Mesenchymal stem cell (in vitro differentiated cells and primary cell): Measurements from ENCODE around the gene MED27.

Experiments used
- DNase-seq: peaks from one replicate; pipeline ENCODE4 v3.0.0-alpha.2; 2013
- H2AFZ ChIP-seq: one replicate; pipeline ENCODE4 v1.6.1; 2013; ENCODE audit warnings: low read depth, mild to moderate bottlenecking, control low read depth, inconsistent platforms, low read length, moderate library complexity
- H2AK5ac ChIP-seq: 2 replicates; pipeline ENCODE4 v1.6.1; 2013; ENCODE audit warnings: low read length, moderate library complexity, mild to moderate bottlenecking, inconsistent platforms; ENCODE audit not compliant: severe bottlenecking
- H2BK120ac ChIP-seq: one replicate; pipeline ENCODE4 v1.6.1; 2013; ENCODE audit warnings: low read depth, mild to moderate bottlenecking, inconsistent platforms, low read length, moderate library complexity
- H2BK12ac ChIP-seq, 2 experiments: one replicate each; pipeline ENCODE4 v1.6.1; 2013; ENCODE audit warnings: inconsistent platforms in 2 of 2, low read length in 2 of 2, mild to moderate bottlenecking in 2 of 2, moderate library complexity in 2 of 2, control low read depth in 1 of 2
- H2BK15ac ChIP-seq: one replicate; pipeline ENCODE4 v1.6.1; 2013; ENCODE audit warnings: mild to moderate bottlenecking, low read depth, inconsistent platforms; ENCODE audit not compliant: poor library complexity, severe bottlenecking
- H2BK5ac ChIP-seq: 2 replicates; pipeline ENCODE4 v1.6.1; 2013; ENCODE audit warnings: low read depth, mild to moderate bottlenecking, low read length, control low read depth, inconsistent platforms; ENCODE audit not compliant: poor library complexity, severe bottlenecking
- H3K14ac ChIP-seq, 2 experiments: one replicate each; pipeline ENCODE4 v1.6.1; 2013; ENCODE audit warnings: inconsistent platforms in 2 of 2, low read length in 2 of 2, control low read depth in 1 of 2, mild to moderate bottlenecking in 1 of 2, moderate library complexity in 1 of 2
- H3K18ac ChIP-seq, 2 experiments: one replicate each; pipeline ENCODE4 v1.6.1; 2013; ENCODE audit warnings: inconsistent platforms in 2 of 2, low read length in 2 of 2, control low read depth in 1 of 2, low read depth in 1 of 2, mild to moderate bottlenecking in 1 of 2
- H3K23ac ChIP-seq, 2 experiments: one replicate each; pipeline ENCODE4 v1.6.1; 2013; ENCODE audit warnings: inconsistent platforms in 2 of 2, low read length in 2 of 2, mild to moderate bottlenecking in 2 of 2, moderate library complexity in 2 of 2, control low read depth in 1 of 2
- H3K27ac ChIP-seq: 2 replicates; pipeline ENCODE4 v1.5.1; 2013; ENCODE audit warnings: mild to moderate bottlenecking, moderate library complexity, low read length, control low read depth, inconsistent platforms; ENCODE audit not compliant: poor library complexity, severe bottlenecking
- H3K27me3 ChIP-seq, 2 experiments: 2 replicates each; pipeline versions ENCODE4 v1.6.1 to v1.7.0; 2013; ENCODE audit warnings: low read length in 2 of 2, mild to moderate bottlenecking in 2 of 2, moderate library complexity in 2 of 2, control low read depth in 1 of 2, inconsistent platforms in 1 of 2; ENCODE audit not compliant: control insufficient read depth in 1 of 2, insufficient read depth in 1 of 2
- H3K36me3 ChIP-seq, 2 experiments: 2 replicates each; pipeline versions ENCODE4 v1.6.1 to v1.7.0; 2013; ENCODE audit warnings: low read length in 2 of 2, control low read depth in 1 of 2, inconsistent platforms in 1 of 2, low read depth in 1 of 2, mild to moderate bottlenecking in 1 of 2; ENCODE audit not compliant: insufficient read depth in 2 of 2, control insufficient read depth in 1 of 2
- H3K4ac ChIP-seq, 2 experiments: one replicate each; pipeline ENCODE4 v1.6.1; 2013; ENCODE audit warnings: inconsistent platforms in 2 of 2, low read length in 2 of 2, mild to moderate bottlenecking in 2 of 2, moderate library complexity in 2 of 2, control low read depth in 1 of 2, low read depth in 1 of 2
- H3K4me1 ChIP-seq: 2 replicates; pipeline ENCODE4 v1.6.1; 2013; ENCODE audit warnings: low read depth, low read length, control low read depth; ENCODE audit not compliant: control insufficient read depth, insufficient read depth
- H3K4me2 ChIP-seq: 2 replicates; pipeline ENCODE4 v1.6.1; 2013; ENCODE audit warnings: low read length, mild to moderate bottlenecking, inconsistent platforms; ENCODE audit not compliant: poor library complexity, severe bottlenecking
- H3K4me3 ChIP-seq, 2 experiments: 2 replicates each; pipeline versions ENCODE4 v1.5.1 to v1.7.0; 2013; ENCODE audit warnings: low read length in 2 of 2, mild to moderate bottlenecking in 2 of 2, control low read depth in 1 of 2, low read depth in 1 of 2; ENCODE audit not compliant: insufficient read depth in 1 of 2
- H3K79me1 ChIP-seq: replicated peaks from 2 replicates; pipeline ENCODE4 v1.6.1; 2013; ENCODE audit warnings: mild to moderate bottlenecking, control low read depth, low read length, inconsistent platforms; ENCODE audit not compliant: poor library complexity, severe bottlenecking
- H3K9ac ChIP-seq: 2 replicates; pipeline ENCODE4 v1.7.0; 2013; ENCODE audit warnings: mild to moderate bottlenecking, low read length, moderate library complexity
- H3K9me3 ChIP-seq: 2 replicates; pipeline ENCODE4 v1.7.0; 2013; ENCODE audit warnings: mild to moderate bottlenecking, low read length; ENCODE audit not compliant: control insufficient read depth
- H4K8ac ChIP-seq: one replicate; pipeline ENCODE4 v1.6.1; 2013; ENCODE audit warnings: inconsistent platforms, mild to moderate bottlenecking, low read length, moderate library complexity
- H4K91ac ChIP-seq: one replicate; pipeline ENCODE4 v1.6.1; 2013; ENCODE audit warnings: mild to moderate bottlenecking, low read length, inconsistent platforms
- WGBS: methylation state at CpG from one replicate; pipeline ENCODE4 v1.1.7; 2013; ENCODE audit warnings: mixed read lengths; 5-methylcytosine and 5-hydroxymethylcytosine counted together

MED27 gene

GRCh38 chr9:131868766-131869165 is 210.9 kb downstream of the MED27 start:
- Histone ChIP-seq H3K4me2 (no peak overlapping the region), H2BK120ac (no peak overlapping the region), H2AK5ac (no peak overlapping the region), H3K4me3 (no peak overlapping the region), H4K91ac (no peak overlapping the region), H3K27me3 (no peaks in the 10 kb centered on the region), H3K4me1 (no peaks in the 10 kb centered on the region), H3K27ac (no peak overlapping the region), H3K18ac (no peak overlapping the region), H3K4ac (no peak overlapping the region), H2BK15ac (no peak overlapping the region), H2BK5ac (no peak overlapping the region), H2BK12ac (no peak overlapping the region), H3K23ac (no peak overlapping the region), H4K8ac (no peak overlapping the region), H3K14ac (no peak overlapping the region), H3K36me3 (peaks cover 0 to 24% of the 10 kb centered on the region in 2 experiments), H2AFZ (no peak overlapping the region), H3K9me3 (no peaks in the 10 kb centered on the region), H3K9ac (no peak overlapping the region), H3K79me1 (peaks cover 4% of the 10 kb centered on the region)
- DNase-seq, result no peak
- WGBS, result 78% methylated on average over 10 of the region's 10 CpGs

DNA sequence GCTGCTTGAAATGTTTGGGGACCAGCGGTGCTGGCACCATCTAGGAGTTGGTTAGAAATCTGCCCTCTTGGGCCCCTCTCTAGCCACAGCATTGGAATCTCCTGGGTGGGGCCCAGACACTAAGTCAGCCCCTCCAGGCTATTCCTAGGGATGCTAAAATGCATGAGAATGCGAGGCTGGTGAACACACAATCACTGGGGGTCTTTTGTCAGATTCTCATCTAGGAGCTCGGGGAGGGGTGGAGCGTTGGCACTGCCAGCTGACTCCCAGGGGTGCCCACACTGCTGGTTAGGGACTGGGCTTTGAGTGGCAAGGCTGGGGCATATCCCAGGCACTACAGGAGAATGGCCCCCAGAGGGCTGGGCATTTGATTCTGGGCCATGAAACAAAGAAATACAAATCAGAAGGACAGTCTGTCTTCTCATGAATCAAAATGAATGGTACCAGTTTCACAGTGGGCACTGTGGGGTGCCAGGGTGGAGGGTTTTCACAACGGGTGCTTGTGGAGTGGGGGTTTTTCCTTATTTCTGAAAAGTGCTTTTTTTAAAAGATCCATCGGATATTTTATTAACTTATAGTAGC is 212.0 kb downstream of the MED27 start:
- Histone ChIP-seq H3K4me1 (no peaks in the 10 kb centered on the region), H3K27me3 (no peaks in the 10 kb centered on the region), H3K4ac (no peak overlapping the region), H3K36me3 (peaks cover 7 to 32% of the 10 kb centered on the region in 2 experiments), H3K9ac (no peak overlapping the region), H3K4me2 (no peak overlapping the region), H2BK15ac (no peak overlapping the region), H3K27ac (no peak overlapping the region), H2AFZ (no peak overlapping the region), H3K18ac (no peak overlapping the region), H2BK12ac (no peak overlapping the region), H2AK5ac (no peak overlapping the region), H3K79me1 (peaks cover 4% of the 10 kb centered on the region), H3K23ac (no peak overlapping the region), H3K4me3 (no peak overlapping the region), H2BK120ac (no peak overlapping the region), H4K8ac (no peak overlapping the region), H3K9me3 (no peaks in the 10 kb centered on the region), H4K91ac (no peak overlapping the region), H3K14ac (no peak overlapping the region), H2BK5ac (no peak overlapping the region)
- WGBS, result 96% methylated on average over 4 of the region's 6 CpGs
- DNase-seq, result no peak

GRCh38 chr9:131865446-131866195 is 214.0 kb downstream of the MED27 start:
- no peak overlapping the region for H4K91ac ChIP-seq
- H3K4ac ChIP-seq, result no peak overlapping the region
- peaks cover 4% of the 10 kb centered on the region for H3K79me1 ChIP-seq
- no peak overlapping the region for H3K23ac ChIP-seq
- H2BK15ac ChIP-seq, result no peak overlapping the region
- H3K14ac ChIP-seq, result no peak overlapping the region
- H3K27me3 ChIP-seq, result no peaks in the 10 kb centered on the region
- H2AFZ ChIP-seq, result no peak overlapping the region
- H2BK12ac ChIP-seq, result no peak overlapping the region
- no peak overlapping the region for H2AK5ac ChIP-seq
- no peak overlapping the region for H3K27ac ChIP-seq
- H3K4me1 ChIP-seq, result no peaks in the 10 kb centered on the region
- peaks cover 28 to 40% of the 10 kb centered on the region in 2 experiments for H3K36me3 ChIP-seq
- no peak overlapping the region for H3K4me3 ChIP-seq
- H3K4me2 ChIP-seq, result no peak overlapping the region
- no peaks in the 10 kb centered on the region for H3K9me3 ChIP-seq
- H3K9ac ChIP-seq, result no peak overlapping the region
- WGBS, result 93% methylated on average over 10 of the region's 10 CpGs
- H3K18ac ChIP-seq, result no peak overlapping the region
- no peak overlapping the region for H2BK5ac ChIP-seq
- H4K8ac ChIP-seq, result no peak overlapping the region
- no peak for DNase-seq
- no peak overlapping the region for H2BK120ac ChIP-seq

DNA sequence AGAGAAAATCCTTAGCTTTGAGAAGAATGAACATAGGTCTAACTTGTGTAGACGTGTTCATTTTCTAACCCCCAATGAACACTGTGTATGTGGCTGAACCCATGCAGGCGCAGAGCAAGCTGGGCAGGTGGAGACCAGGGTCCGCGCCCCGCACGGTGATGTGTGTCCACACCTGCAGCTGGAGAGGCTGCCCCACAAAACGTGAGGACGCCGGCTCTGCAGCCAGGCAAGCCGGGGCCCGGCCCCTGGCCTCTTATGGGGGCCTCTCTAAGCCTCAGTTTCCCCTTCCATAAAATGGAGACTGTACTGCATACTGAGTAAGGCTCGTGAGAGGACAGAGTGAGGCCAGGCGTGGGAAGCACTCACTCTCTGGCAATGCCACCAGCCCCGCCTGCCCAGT is 215.1 kb downstream of the MED27 start:
- Histone ChIP-seq H3K4me2 (no peak overlapping the region), H3K36me3 (peaks cover 39 to 46% of the 10 kb centered on the region in 2 experiments), H3K4ac (no peak overlapping the region), H3K79me1 (peaks cover 4% of the 10 kb centered on the region), H2BK5ac (no peak overlapping the region), H3K23ac (no peak overlapping the region), H4K8ac (no peak overlapping the region), H3K9me3 (no peaks in the 10 kb centered on the region), H3K9ac (no peak overlapping the region), H3K18ac (no peak overlapping the region), H2BK12ac (no peak overlapping the region), H2BK15ac (no peak overlapping the region), H3K4me3 (no peak overlapping the region), H3K27ac (no peak overlapping the region), H2AFZ (no peak overlapping the region), H4K91ac (no peak overlapping the region), H2AK5ac (no peak overlapping the region), H3K4me1 (no peaks in the 10 kb centered on the region), H2BK120ac (no peak overlapping the region), H3K14ac (no peak overlapping the region), H3K27me3 (no peaks in the 10 kb centered on the region)
- 95% methylated on average over 14 of the region's 14 CpGs for WGBS
- DNase-seq, result no peak
